HEK293 (cell line): Measurements from ENCODE around the gene TMEM35B.

ENCODE experiments used
- CTCF ChIP-seq: fragments of 450-650 bp; formaldehyde crosslinking; IDR thresholded peaks from 2 replicates; pipeline ENCODE4 v1.5.1; 2016; ENCODE audit warnings: missing biosample characterization, missing genetic modification characterization
- IKZF3 ChIP-seq: fragments of 450-650 bp; IDR thresholded peaks from 2 replicates; pipeline ENCODE4 v1.5.0; 2018; ENCODE audit warnings: missing biosample characterization, mild to moderate bottlenecking, missing genetic modification characterization, moderate library complexity
- PRDM10 ChIP-seq: fragments of 450-650 bp; formaldehyde crosslinking; IDR thresholded peaks from 2 replicates; pipeline ENCODE4 v1.5.1; 2016; ENCODE audit warnings: missing biosample characterization, missing genetic modification characterization
- YY1 ChIP-seq: fragments of 450-650 bp; formaldehyde crosslinking; IDR thresholded peaks from 2 replicates; pipeline ENCODE4 v1.5.1; 2018; ENCODE audit warnings: missing biosample characterization, missing genetic modification characterization
- ZNF138 ChIP-seq: fragments of 450-650 bp; formaldehyde crosslinking; IDR thresholded peaks from 2 replicates; pipeline ENCODE4 v1.5.1; 2016; ENCODE audit warnings: missing biosample characterization, missing genetic modification characterization, borderline replicate concordance
- ZNF140 ChIP-seq: fragments of 450-650 bp; formaldehyde crosslinking; IDR thresholded peaks from 2 replicates; pipeline ENCODE4 v1.5.1; 2016; ENCODE audit warnings: missing biosample characterization, missing genetic modification characterization
- ZNF362 ChIP-seq: fragments of 450-650 bp; formaldehyde crosslinking; IDR thresholded peaks from 2 replicates; pipeline ENCODE4 v1.5.1; 2016; ENCODE audit warnings: missing biosample characterization, missing genetic modification characterization
- ZNF664 ChIP-seq: fragments of 450-650 bp; formaldehyde crosslinking; IDR thresholded peaks from 2 replicates; pipeline ENCODE4 v1.5.1; 2016; ENCODE audit warnings: missing biosample characterization, missing genetic modification characterization
- ZNF777 ChIP-seq: fragments of 450-650 bp; formaldehyde crosslinking; IDR thresholded peaks from 2 replicates; pipeline ENCODE4 v1.5.1; 2017; ENCODE audit warnings: missing biosample characterization, missing genetic modification characterization, borderline replicate concordance
- TF ChIP-seq, protein P1 (sequence below): fragments of 450-650 bp; formaldehyde crosslinking; conservative IDR thresholded peaks from 2 replicates; pipeline ENCODE4 v1.5.1; 2016; ENCODE audit warnings: low read depth, missing biosample characterization, missing genetic modification characterization

- no peak for TF ChIP-seq CTCF (tag by site-specific recombination)
- no peak for TF ChIP-seq ZNF362 (tag by site-specific recombination)
- no peak for TF ChIP-seq ZNF777 (tag by site-specific recombination)
- no peak for TF ChIP-seq YY1 (tag by site-specific recombination)
- TF ChIP-seq ZNF140 (tag by site-specific recombination), result no peak
- TF ChIP-seq PRDM10 (tag by site-specific recombination), result no peak
- TF ChIP-seq IKZF3 (tag by site-specific recombination), result no peak
- TF ChIP-seq, protein P1, sequence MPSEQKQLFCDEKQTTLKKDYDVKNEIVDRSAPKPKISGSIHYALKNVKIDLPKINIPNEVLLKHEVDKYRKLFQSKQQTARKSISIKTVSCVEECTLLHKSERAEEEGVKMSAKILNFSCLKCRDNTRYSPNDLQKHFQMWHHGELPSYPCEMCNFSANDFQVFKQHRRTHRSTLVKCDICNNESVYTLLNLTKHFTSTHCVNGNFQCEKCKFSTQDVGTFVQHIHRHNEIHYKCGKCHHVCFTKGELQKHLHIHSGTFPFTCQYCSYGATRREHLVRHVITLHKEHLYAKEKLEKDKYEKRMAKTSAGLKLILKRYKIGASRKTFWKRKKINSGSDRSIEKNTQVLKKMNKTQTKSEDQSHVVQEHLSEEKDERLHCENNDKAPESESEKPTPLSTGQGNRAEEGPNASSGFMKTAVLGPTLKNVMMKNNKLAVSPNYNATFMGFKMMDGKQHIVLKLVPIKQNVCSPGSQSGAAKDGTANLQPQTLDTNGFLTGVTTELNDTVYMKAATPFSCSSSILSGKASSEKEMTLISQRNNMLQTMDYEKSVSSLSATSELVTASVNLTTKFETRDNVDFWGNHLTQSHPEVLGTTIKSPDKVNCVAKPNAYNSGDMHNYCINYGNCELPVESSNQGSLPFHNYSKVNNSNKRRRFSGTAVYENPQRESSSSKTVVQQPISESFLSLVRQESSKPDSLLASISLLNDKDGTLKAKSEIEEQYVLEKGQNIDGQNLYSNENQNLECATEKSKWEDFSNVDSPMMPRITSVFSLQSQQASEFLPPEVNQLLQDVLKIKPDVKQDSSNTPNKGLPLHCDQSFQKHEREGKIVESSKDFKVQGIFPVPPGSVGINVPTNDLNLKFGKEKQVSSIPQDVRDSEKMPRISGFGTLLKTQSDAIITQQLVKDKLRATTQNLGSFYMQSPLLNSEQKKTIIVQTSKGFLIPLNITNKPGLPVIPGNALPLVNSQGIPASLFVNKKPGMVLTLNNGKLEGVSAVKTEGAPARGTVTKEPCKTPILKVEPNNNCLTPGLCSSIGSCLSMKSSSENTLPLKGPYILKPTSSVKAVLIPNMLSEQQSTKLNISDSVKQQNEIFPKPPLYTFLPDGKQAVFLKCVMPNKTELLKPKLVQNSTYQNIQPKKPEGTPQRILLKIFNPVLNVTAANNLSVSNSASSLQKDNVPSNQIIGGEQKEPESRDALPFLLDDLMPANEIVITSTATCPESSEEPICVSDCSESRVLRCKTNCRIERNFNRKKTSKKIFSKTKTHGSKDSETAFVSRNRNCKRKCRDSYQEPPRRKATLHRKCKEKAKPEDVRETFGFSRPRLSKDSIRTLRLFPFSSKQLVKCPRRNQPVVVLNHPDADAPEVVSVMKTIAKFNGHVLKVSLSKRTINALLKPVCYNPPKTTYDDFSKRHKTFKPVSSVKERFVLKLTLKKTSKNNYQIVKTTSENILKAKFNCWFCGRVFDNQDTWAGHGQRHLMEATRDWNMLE (tag by site-specific recombination), result no peak
- no peak for TF ChIP-seq ZNF664 (tag by site-specific recombination)
- TF ChIP-seq ZNF138 (tag by site-specific recombination), result no peak
Measured at GRCh38 chr1:34982820-34983376, 2.2 kb downstream of the TMEM35B start.
